HCT116 (cell line): ENCODE data around the gene GP1BA. TPM values are rescaled to one million over a fixed set of nuclear protein-coding genes. Genes with fewer than 3 reads are reported as not detected.

Experiments used
- ATAC-seq: fragments of 200-7000 bp; cut with Tn5 transposase; 2 replicates; pipeline ENCODE4 v1.9.1; 2020; ENCODE audit warnings: mild to moderate bottlenecking, moderate library complexity
- BruUV-seq: library from RNA; stranded (reverse); fragments of 400-500 nt; replicated peaks from 2 replicates; lab custom pipeline; 2021; lab: Mats Ljungman, UMichigan
- CTCF ChIA-PET: fragments of 300-600 bp; sonication (Branson Sonifier 250); formaldehyde crosslinking; loops from one replicate; lab custom pipeline; 2021; ENCODE audit warnings: antibody characterized with exemption; lab: Charles Lee
- POLR2A ChIA-PET: fragments of 300-600, 350-600 bp; sonication (Branson Sonifier 250); formaldehyde crosslinking; loops from one replicate; lab custom pipeline; 2021; ENCODE audit warnings: antibody characterized with exemption; lab: Charles Lee
- RAD21 ChIA-PET, 2 experiments: fragments of 300-600 bp; sonication (Branson Sonifier 250); formaldehyde crosslinking; loops; one replicate each; lab custom pipeline; 2023; ENCODE audit warnings: low total read pairs in 2 of 2; ENCODE audit not compliant: uncharacterized antibody in 2 of 2, unreplicated experiment in 2 of 2, low non-redundant PET in 1 of 2; lab: Charles Lee
- DNase-seq: peaks from one replicate; pipeline ENCODE4 v3.0.0-alpha.2; 2010; ENCODE audit warnings: low read depth, low spot score
- H2AFZ ChIP-seq: fragments of 200-600 bp; shearing (Covaris generic), sonication (generic); 2 replicates; pipeline ENCODE4 v1.6.1; 2017; ENCODE audit warnings: low read depth, mixed run types, mixed read lengths, antibody characterized with exemption, low read length; ENCODE audit not compliant: poor library complexity, severe bottlenecking
- H3K27ac ChIP-seq: 2 replicates; pipeline ENCODE4 v1.5.1; 2012; ENCODE audit warnings: low read depth, low read length
- H3K27me3 ChIP-seq: fragments of 200-600 bp; sonication (generic); 2 replicates; pipeline ENCODE4 v1.6.1; 2016; ENCODE audit warnings: mixed run types, low read length, mixed read lengths; ENCODE audit not compliant: insufficient read depth
- H3K36me3 ChIP-seq, 2 experiments: fragments of 200-500 bp in 1 of 2; fragments of 200-600 bp in 1 of 2; sonication (Bioruptor generic) in 1 of 2; sonication (generic) in 1 of 2; 2 replicates each; pipeline versions ENCODE4 v1.5.1 to v1.6.1; 2014 to 2016; ENCODE audit warnings: low read length in 2 of 2, inconsistent platforms in 1 of 2, mixed read lengths in 1 of 2, mixed run types in 1 of 2; ENCODE audit not compliant: insufficient read depth in 2 of 2, control insufficient read depth in 1 of 2
- H3K4me1 ChIP-seq, 2 experiments: fragments of 200-600 bp in 1 of 2; sonication (generic) in 1 of 2; 2 replicates each; pipeline versions ENCODE4 v1.5.1 to v1.6.1; 2012 to 2017; ENCODE audit warnings: low read length in 2 of 2, inconsistent platforms in 1 of 2, mild to moderate bottlenecking in 1 of 2, mixed read lengths in 1 of 2, mixed run types in 1 of 2, moderate library complexity in 1 of 2; ENCODE audit not compliant: insufficient read depth in 2 of 2, control insufficient read depth in 1 of 2
- H3K4me2 ChIP-seq: fragments of 200-600 bp; sonication (generic); 2 replicates; pipeline ENCODE4 v1.6.1; 2017; ENCODE audit warnings: mixed run types, low read length, mixed read lengths
- H3K4me3 ChIP-seq, 2 experiments: fragments of 200-600 bp in 1 of 2; sonication (generic) in 1 of 2; replicated peaks in 1 of 2; 2 replicates each; pipeline ENCODE4 v1.5.1; 2011 to 2016; ENCODE audit warnings: low read length in 2 of 2, control low read depth in 1 of 2, low read depth in 1 of 2, mild to moderate bottlenecking in 1 of 2, mixed read lengths in 1 of 2, mixed run types in 1 of 2
- H3K79me2 ChIP-seq: fragments of 200-600 bp; sonication (generic); 2 replicates; pipeline ENCODE4 v1.6.1; 2017; ENCODE audit warnings: mild to moderate bottlenecking, mixed run types, low read length, moderate library complexity, mixed read lengths; ENCODE audit not compliant: insufficient read depth
- H3K9ac ChIP-seq: fragments of 200-600 bp; sonication (generic); 2 replicates; pipeline ENCODE4 v1.6.1; 2016; ENCODE audit warnings: low read length, mixed read lengths
- H3K9me2 ChIP-seq: fragments of 200-600 bp; sonication (generic), shearing (Covaris generic); 2 replicates; pipeline ENCODE4 v1.6.1; 2017; ENCODE audit warnings: mixed run types, mild to moderate bottlenecking, moderate library complexity; ENCODE audit not compliant: insufficient read depth
- H3K9me3 ChIP-seq, 2 experiments: fragments of 200-500 bp in 1 of 2; fragments of 200-600 bp in 1 of 2; sonication (Bioruptor generic) in 1 of 2; sonication (generic) in 1 of 2; 2 replicates each; pipeline ENCODE4 v1.6.1; 2014 to 2017; ENCODE audit warnings: low read length in 2 of 2, mixed read lengths in 2 of 2, inconsistent platforms in 1 of 2, low read depth in 1 of 2, mild to moderate bottlenecking in 1 of 2, mixed run types in 1 of 2, moderate library complexity in 1 of 2; ENCODE audit not compliant: control insufficient read depth in 1 of 2, insufficient read depth in 1 of 2
- H4K20me1 ChIP-seq: fragments of 200-600 bp; sonication (generic), shearing (Covaris generic); 2 replicates; pipeline ENCODE4 v1.6.1; 2017; ENCODE audit warnings: mixed run types, mild to moderate bottlenecking, moderate library complexity; ENCODE audit not compliant: insufficient read depth
- CBX3 ChIP-seq: IDR thresholded peaks from 2 replicates; pipeline ENCODE4 v1.6.1; 2012; ENCODE audit warnings: low read depth
- CEBPB ChIP-seq: IDR thresholded peaks from 2 replicates; pipeline ENCODE4 v1.6.1; 2012; ENCODE audit warnings: low read depth
- ELF1 ChIP-seq: IDR thresholded peaks from 2 replicates; pipeline ENCODE4 v1.6.1; 2012; ENCODE audit warnings: low read depth, borderline replicate concordance
- FOSL1 ChIP-seq: IDR thresholded peaks from 2 replicates; pipeline ENCODE4 v1.6.1; 2012; ENCODE audit warnings: low read depth
- RAD21 ChIP-seq: IDR thresholded peaks from 2 replicates; pipeline ENCODE4 v1.6.1; 2012; ENCODE audit warnings: low read depth, mild to moderate bottlenecking
- REST ChIP-seq: IDR thresholded peaks from 2 replicates; pipeline ENCODE4 v1.6.1; 2012; ENCODE audit warnings: low read depth
- SIN3A ChIP-seq: IDR thresholded peaks from 2 replicates; pipeline ENCODE4 v1.6.1; 2012; ENCODE audit warnings: low read depth
- SP1 ChIP-seq: IDR thresholded peaks from 2 replicates; pipeline ENCODE4 v1.6.1; 2012; ENCODE audit warnings: low read depth
- TCF7L2 ChIP-seq: IDR thresholded peaks from 2 replicates; pipeline ENCODE4 v1.7.0; 2011; ENCODE audit warnings: borderline replicate concordance, inconsistent platforms; ENCODE audit not compliant: insufficient read depth, insufficient read length; ENCODE audit errors: extremely low read depth
- YY1 ChIP-seq: IDR thresholded peaks from 2 replicates; pipeline ENCODE4 v1.6.1; 2011; ENCODE audit warnings: low read length, low read depth, moderate library complexity, mild to moderate bottlenecking; ENCODE audit not compliant: insufficient replicate concordance; ENCODE audit errors: extremely low read depth
- ZNF274 ChIP-seq: fragments of 200-500 bp; sonication (Bioruptor generic); IDR thresholded peaks from 2 replicates; pipeline ENCODE4 v1.6.1; 2014; ENCODE audit warnings: mild to moderate bottlenecking, low read depth, low read length, inconsistent platforms
- intact Hi-C: fragments of 100-400 bp; cut with micrococcal nuclease; formaldehyde crosslinking; loops from 2 replicates; pipeline ENCODE4 v1.10.0; 2022
- total RNA-seq: library from RNA; stranded (reverse); gene quantifications from one replicate; pipeline ENCODE4 v1.2.1, GENCODE V29; 2021; ENCODE audit not compliant: unreplicated experiment
- TF ChIP-seq, protein P1 (sequence below): IDR thresholded peaks from 2 replicates; pipeline ENCODE4 v1.6.1; 2012
- TF ChIP-seq, protein P2 (sequence below): IDR thresholded peaks from 2 replicates; pipeline ENCODE4 v1.6.1; 2012

GP1BA gene
- total RNA-seq, 1 experiment from 2014 or later: not detected

DNA sequence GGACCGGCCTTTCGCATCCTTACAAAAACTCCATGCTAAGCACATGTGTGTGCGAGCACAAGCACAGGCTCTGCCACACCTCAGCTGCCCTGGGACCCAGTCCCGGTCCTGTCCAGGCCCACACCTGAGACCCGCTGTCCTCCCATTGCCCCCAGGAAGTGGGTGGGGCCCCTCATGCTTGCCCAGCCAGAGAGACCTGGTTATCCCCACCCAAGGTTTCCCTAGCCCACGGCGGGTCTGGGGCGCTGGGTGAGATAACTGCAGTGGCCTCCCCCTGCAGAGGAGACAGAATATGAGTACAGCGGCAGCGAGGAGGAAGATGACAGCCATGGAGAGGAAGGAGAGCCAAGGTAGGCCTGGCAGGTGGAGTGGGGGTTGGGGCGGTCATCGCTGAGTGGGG lies 45.2 kb upstream of the GP1BA start:
- intact Hi-C loops: loop anchor here (10.0 kb wide), 1 partner anchor 52 kb away; the partner anchor contains the start of gene MINK1
- POLR2A ChIA-PET: no interaction called here

More for the DNA sequence above, 45.2 kb upstream of the GP1BA start:
- Histone ChIP-seq H3K79me2 (no peaks in the 10 kb centered on the region), H2AFZ (no peak overlapping the region), H3K4me2 (no peak overlapping the region), H3K4me1 (no peaks in the 10 kb centered on the region), H4K20me1 (no peaks in the 10 kb centered on the region), H3K9me2 (no peaks in the 10 kb centered on the region), H3K9me3 (no peaks in the 10 kb centered on the region), H3K27me3 (no peaks in the 10 kb centered on the region), H3K4me3 (no peak overlapping the region), H3K9ac (no peak overlapping the region), H3K27ac (no peak overlapping the region), H3K36me3 (peaks cover 26 to 29% of the 10 kb centered on the region in 2 experiments)
- ChIA-PET CTCF (no interaction called here), RAD21 (no interaction called here)
- TF ChIP-seq FOSL1 (no peak), ELF1 (no peak), ZNF274 (no peak), YY1 (no peak), SP1 (no peak), CEBPB (no peak), CBX3 (no peak), RAD21 (no peak), TCF7L2 (no peak), SIN3A (no peak), REST (no peak)
- TF ChIP-seq, protein P1, sequence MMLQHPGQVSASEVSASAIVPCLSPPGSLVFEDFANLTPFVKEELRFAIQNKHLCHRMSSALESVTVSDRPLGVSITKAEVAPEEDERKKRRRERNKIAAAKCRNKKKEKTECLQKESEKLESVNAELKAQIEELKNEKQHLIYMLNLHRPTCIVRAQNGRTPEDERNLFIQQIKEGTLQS: no peak
- TF ChIP-seq, protein P2, sequence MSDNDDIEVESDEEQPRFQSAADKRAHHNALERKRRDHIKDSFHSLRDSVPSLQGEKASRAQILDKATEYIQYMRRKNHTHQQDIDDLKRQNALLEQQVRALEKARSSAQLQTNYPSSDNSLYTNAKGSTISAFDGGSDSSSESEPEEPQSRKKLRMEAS: no peak
- no TSS peak for BruUV-seq
- no peak for DNase-seq
- ATAC-seq: no peak
